Effector CD4-positive, alpha-beta T cell (primary cell): ENCODE measurements around the gene SETD7.
A peak's percentile ranks its signal among the peaks of the same experiment; 100 is the strongest.

Experiments
- DNase-seq: peaks from one replicate; pipeline ENCODE4 v3.0.0-alpha.2; 2020
- total RNA-seq: gene quantifications from one replicate; lab custom pipeline; 2026; lab: John Stamatoyannopoulos, UW

The SETD7 gene
- 76.4 reads per million, percentile 77 among the genes with 10 or more reads in this experiment for total RNA-seq

GRCh38 chr4:139556071-139556723 is at the start of gene SETD7:
SETD7 (minus strand) TSS chr4:139556219; CDS start chr4:139556137, 82 bp downstream.
- DNase-seq, result peak; percentile 50

- no peak for DNase-seq
Measured at GRCh38 chr4:139605516-139605915, 49.5 kb upstream of the SETD7 start.

DNA sequence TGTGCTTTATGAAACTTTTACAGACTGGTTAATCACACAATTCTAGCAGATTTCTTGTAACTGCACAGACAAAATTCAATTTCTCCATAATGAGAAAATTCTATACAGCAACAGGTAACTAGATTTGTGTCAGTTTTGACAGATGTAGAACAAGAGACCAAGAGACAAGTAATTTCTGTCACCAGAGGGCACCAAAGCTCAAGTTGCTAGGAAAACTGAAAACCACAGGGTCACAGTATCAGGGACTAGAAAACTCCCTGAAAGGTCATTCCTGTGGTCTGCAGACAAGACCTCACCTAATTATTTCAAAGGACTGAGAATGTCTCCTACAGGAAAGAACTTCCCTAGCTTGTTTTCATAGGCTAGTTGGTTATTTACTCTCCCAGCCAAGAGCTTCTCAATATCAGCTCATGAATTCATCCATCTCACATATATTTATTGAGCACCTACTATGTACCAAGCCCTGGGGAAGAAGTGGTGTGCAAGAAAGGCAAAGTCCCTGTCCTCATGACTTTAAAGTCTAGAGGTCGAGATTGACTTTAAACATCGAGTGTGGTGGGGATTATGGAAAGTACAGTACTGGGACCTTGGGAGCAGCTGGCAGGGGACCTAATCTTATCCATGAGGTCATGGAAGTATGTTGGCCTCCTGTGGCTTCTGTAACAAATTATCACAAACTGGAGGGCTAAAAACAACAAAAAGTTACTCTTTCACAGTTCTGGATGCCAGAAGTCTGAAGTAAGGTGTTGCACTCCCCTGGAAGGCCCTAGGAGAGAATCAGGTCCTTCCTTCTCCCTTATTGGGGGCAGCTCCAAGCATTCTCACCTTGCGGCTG is 47.8 kb upstream of the SETD7 start:
- DNase-seq, result peak; percentile 7

GRCh38 chr4:139602776-139603360 is 46.8 kb upstream of the SETD7 start:
- DNase-seq, result no peak

DNA sequence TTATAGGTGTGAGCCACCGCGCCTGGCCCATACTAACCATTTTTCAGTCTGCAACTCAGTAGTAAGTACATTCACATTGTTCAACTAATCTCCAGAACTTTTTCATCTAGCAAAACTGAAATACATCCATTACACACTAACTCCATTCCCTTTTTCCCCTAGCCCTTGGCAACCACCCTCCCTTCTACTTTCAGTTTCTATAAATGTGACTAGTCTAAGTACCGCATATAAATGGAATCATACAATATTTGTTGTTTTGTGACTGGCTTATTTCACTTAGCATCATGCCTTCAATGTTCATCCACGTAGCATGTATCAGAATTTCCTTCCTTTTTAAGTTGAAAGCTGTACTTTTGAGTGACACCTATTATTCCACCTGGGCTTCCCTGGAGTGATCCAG is 44.6 kb upstream of the SETD7 start:
- DNase-seq, result no peak

GRCh38 chr4:139599594-139600374 is 43.8 kb upstream of the SETD7 start:
- no peak for DNase-seq

GRCh38 chr4:139599076-139599475 is 43.1 kb upstream of the SETD7 start:
- no peak for DNase-seq

DNA sequence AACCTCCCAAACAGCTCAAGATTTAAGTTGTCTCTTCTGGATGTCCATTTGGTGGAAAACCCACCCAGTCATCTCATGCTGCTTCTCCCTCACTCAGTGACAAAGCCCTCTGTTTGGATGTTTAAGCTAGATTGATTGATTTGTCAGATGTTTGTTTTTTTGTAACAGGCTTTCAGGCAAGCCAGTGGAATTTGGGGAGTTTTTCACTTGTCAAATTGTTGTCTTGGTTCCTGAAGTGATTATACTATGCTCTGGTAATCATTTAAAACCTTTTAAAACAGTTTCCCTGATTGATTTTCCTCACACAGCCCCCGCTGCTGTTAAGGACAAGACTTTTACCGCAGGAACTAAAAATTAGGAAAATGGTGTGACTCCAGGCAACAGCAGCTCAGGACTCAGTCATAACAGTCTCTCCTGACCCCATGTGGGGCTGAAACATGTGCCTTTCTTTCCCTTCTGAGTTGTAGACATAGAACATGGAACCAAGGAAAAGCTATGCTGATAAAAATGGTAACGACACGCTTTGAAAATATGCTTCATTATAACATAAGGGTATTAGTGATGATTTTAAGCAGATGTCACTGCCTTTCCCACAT is 40.8 kb upstream of the SETD7 start:
- no peak for DNase-seq

DNA sequence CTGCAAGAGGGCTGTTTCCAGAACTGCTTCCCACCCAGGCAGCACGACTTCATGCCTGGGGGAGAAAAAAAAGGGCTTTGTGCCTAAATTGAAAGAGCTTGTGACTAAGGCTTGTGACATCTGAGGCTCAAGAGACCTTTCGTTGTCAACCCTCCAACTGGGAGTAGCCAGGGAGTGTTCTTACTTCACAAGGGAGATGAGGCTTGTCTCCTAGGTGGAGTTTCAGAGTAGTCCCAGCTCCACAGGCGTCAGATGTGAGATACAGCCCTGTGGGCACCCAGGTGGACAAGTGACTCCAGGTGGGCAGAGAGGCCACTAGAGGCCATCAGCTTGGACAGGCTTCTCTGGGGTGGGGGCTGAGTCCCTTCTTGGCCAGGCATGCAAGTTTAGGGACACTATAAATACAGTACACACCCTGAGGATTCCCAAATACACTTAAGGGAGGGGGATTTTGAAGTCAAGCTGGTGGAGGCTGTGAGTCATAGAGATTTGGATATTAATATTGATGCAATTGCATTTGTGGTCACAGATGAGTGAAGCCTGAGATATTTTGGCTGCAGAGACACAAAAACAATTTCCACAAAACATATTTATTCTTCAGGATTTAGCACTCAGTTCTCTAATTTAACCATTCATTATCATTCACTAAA is 40.1 kb upstream of the SETD7 start:
- no peak for DNase-seq

GRCh38 chr4:139594591-139595185 is 38.7 kb upstream of the SETD7 start:
- no peak for DNase-seq

- DNase-seq, result no peak
Measured at GRCh38 chr4:139593091-139593564, 37.1 kb upstream of the SETD7 start.

DNA sequence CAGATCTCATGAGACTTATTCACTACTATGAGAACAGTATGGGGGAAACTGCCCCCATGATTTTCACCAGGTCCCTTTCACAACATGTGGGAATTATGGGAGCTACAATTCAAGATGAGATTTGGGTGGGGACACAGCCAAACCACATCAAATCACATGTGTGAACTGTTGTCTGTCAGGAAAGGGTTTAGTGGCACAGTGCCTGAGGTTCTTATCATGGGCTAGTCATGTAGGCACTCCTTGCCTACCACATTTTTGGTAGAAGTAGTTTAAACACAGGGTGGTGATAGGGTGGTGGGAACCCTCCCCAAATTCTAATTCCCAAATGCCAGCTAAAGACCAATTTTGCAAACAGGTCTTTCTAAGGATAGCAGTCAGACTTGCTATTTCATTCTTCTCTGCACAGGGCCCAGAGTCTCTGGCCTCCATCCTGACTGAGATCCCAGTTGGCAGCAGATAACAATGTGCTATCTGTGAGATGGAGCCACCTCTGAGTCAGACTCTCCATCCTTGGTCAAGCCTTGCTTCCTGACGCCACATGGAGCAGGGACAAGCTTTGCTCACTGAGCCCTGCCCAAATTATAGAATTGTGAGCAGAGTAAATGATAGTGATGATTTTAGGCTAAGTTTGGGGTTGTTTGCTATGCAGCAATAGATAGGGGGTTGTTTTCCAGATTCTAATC is 33.5 kb upstream of the SETD7 start:
- no peak for DNase-seq

GRCh38 chr4:139587446-139587845 is 31.4 kb upstream of the SETD7 start:
- DNase-seq, result no peak

DNA sequence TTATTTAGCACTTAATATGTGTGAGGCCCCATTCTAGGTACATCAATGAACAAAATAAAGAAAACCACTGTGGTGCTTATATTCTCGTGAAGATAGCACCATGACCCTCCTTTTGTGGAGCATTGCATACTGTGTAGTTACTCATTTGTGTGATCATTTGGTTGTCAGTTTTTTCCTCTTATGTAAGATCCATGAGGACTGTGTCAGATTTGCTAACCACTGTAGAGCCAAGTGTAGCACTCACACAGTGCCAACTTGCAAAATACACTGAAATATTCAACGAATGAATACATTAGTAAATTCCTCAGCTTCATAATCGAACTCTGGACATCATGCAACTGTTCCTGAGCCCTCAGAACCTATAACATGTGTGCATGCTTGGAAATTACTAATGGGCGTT is 29.5 kb upstream of the SETD7 start:
- DNase-seq, result no peak

DNA sequence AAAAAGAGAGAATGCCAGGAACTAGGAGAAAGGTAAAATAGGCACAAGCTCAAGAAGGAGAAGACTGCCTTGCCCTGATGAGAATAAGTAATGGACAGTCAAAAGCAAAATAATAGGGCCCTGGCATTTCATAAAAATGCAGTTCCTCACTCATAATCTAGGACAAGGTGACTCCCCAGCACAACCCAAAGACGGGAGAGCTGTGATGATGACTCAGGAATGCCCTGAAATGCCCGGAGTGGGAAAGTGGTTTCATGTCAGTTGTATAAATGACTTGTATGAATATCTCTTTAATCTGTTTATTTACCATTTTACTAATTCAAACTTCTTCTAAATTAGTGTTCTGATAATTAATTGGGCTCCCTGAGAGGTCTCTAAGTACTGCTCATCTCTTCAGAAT is 28.8 kb upstream of the SETD7 start:
- DNase-seq, result no peak

DNA sequence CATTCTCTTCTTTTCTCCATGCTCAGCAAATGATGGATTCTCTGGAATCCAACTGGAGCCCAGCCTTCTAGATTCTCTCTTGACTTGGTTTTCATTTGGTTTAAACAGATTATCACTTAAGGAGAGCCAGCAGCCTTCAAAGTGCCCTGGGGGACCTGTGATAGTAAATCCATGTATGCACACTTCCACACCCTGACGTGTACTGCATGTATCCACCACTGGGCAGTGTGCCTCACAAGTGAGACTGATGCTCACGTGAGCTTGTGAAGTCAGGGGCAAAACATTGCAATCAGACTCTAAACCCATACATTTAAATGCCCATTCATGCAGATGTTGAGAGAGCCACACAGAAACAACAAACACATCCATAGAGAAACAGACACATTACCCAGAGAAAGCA is 28.0 kb upstream of the SETD7 start:
- DNase-seq, result no peak

DNA sequence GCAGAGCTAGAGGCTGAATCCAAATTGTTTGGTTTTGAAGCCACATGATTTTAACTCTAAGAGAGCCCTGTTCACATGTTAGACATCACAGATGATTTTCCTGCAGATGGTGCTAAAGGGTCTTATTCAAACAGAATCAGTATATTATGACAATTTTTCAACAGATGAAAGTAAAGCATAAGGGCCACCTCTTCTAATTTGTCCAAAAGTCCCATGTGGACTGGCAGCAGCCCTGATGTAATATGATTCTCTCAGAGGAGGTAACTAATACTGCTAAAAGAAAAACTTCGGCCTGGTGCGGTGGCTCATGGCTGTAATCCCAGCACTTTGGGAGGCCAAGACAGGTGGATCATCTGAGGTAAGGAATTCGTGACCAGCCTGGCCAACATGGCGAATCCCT is 26.0 kb upstream of the SETD7 start:
- no peak for DNase-seq

DNA sequence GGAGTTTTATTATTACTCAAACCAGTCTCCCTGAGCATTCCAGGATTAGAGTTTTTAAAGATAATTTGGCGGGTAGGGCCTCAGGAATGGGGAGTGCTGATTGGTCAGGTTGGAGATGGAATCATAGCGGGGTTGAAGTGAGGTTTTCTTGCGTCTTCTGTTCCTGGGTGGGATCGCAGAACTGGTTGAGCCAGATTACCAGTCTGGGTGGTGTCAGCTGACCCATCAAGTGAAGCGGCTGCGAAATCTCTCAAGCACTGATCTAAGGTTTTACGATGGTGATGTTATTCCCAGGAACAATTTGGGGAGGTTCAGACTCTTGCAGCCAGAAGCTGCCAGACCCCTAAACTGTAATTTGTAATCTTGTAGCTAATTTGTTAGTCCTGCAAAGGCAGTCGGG is 25.1 kb upstream of the SETD7 start:
- DNase-seq, result no peak

- DNase-seq, result no peak
Measured at GRCh38 chr4:139576219-139576618, 20.2 kb upstream of the SETD7 start.

DNA sequence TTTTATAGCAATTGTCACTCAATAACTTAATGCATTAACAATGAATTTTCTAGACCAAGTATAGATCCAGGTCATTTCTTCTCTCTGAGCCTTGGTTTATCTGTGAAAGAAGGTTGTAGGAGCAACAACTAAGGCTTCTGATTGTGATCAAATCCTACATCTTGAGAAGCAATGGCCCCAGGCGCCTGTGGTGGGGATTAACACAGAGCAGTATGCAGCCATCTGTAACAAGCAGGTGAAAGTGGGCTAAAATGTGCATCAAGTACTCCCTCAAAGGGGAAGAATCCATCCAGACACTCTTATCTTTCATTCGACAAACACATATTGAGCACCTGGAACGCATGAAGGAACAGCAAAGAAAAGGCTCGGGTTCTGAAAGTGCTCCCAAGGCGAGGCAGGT is 19.1 kb upstream of the SETD7 start:
- no peak for DNase-seq

- DNase-seq, result no peak
Measured at GRCh38 chr4:139574641-139575040, 18.6 kb upstream of the SETD7 start.
